ENCODE results near the gene ADARB2. TPM values are rescaled to one million over a fixed set of nuclear protein-coding genes. Genes with fewer than 3 reads are reported as not detected.

The ADARB2 gene
- total and polyA plus RNA-seq, 10 of the 15 experiments (the other 5 are each of a cell fraction or from before 2014, with no cell fraction given): 0.02 to 4.1 (median 0.76) TPM

- TF ChIP-seq NR2C2 (IDR thresholded peaks at IDR 0.05; ENCODE audit: borderline replicate concordance, control insufficient read depth, insufficient read length, low read depth): no peak
- no peak for TF ChIP-seq ZSCAN29 (IDR thresholded peaks at IDR 0.05)
- no peak for TF ChIP-seq HCFC1 (IDR thresholded peaks at IDR 0.05; ENCODE audit: low read length)
Measured at GRCh38 chr10:1737222-1738061, at the start of gene ADARB2 (continued).

DNA sequence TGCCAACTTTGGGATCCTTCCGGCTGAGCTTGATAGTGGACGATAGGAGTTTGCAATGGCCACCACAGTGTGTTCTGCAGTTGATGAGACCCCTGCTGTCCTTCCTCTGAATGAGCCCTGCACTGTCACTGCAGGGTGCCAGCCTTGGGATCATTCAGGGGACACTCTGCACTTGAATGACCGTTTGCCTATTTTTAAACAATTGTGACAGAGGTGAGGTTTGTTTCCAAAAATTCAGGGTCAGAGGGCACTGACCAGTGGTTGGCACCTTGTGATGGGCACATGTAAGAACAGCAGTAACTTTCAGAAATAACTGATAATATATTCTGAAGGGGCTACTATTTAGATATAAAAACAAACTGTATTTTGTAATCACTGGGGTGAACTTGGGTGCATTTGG is 48.5 kb upstream of the ADARB2 start:
- 20% methylated on average over 3 of the region's 3 CpGs for WGBS (ENCODE audit: insufficient coverage, insufficient replicate concordance, low lambda C conversion rate, missing lambda C conversion rate)
- in situ Hi-C loops (cut with MboI): no loop called here

DNA sequence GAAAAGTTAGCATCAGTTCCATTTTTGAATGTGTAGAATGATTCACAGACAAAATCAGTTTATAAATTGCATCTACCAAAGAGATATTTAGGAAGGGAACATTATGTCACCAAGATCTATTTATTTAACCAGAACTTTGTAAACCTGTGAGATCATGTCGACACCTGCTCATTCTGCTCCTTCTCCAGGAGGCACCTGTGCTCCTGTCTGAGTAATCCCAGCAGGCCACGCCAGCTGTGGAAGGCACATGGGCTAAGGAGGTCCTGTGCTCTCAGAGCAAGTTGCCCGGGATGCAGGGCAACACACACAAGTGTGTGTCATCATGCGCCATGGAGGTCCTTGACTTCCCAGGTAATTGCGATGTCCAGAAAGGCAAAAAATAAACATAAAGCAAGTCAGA is 45.5 kb upstream of the ADARB2 start:
- FAIRE-seq (no peak), DNase-seq (ENCODE audit: low read depth, low spot score) (no peak), ATAC-seq (no peak)
- Histone ChIP-seq H3K79me2 (ENCODE audit: control insufficient read depth, insufficient read depth, low read length) (no peaks in the 10 kb centered on the region), H3K9ac (ENCODE audit: control insufficient read depth, insufficient read depth, low read length) (no peak overlapping the region), H3K27me3 (replicated peaks in 1 of 2; ENCODE audit: control insufficient read depth in 2 of 2, insufficient read depth in 2 of 2, low read length in 1 of 2) (no peaks in the 10 kb centered on the region; a peak in 1 of 4 replicates), H3K36me3 (ENCODE audit: control insufficient read depth in 2 of 2, insufficient read depth in 2 of 2, low read length in 1 of 2) (no peaks in the 10 kb centered on the region), H3K9me3 (replicated peaks; ENCODE audit: control insufficient read depth, insufficient read depth, low read length) (no peaks in the 10 kb centered on the region; the same call in 2 of the 3 replicates), H3K4me1 (ENCODE audit: control insufficient read depth, insufficient read depth, low read length) (no peaks in the 10 kb centered on the region), H3K27ac (ENCODE audit: control insufficient read depth, insufficient read depth) (no peak overlapping the region), H2AFZ (ENCODE audit: control insufficient read depth, low read depth, low read length) (no peak overlapping the region), H3K4me2 (ENCODE audit: control insufficient read depth, insufficient read depth) (no peak overlapping the region), H4K20me1 (ENCODE audit: control insufficient read depth, insufficient read depth) (no peaks in the 10 kb centered on the region), H3K4me3 (no peak overlapping the region)
- SMC1A ChIA-PET (ENCODE audit: uncharacterized antibody, unreplicated experiment): no interaction called here
- no TSS peak for BruUV-seq (replicated peaks)
- in situ Hi-C loops (cut with MboI): no loop called here
- RAD21 ChIA-PET (ENCODE audit: unreplicated experiment): no interaction called here
- 71% methylated on average over 5 of the region's 5 CpGs for WGBS (ENCODE audit: insufficient coverage, insufficient replicate concordance, low lambda C conversion rate, missing lambda C conversion rate)
- POLR2A ChIA-PET: no interaction called here
- intact Hi-C loops (cut with micrococcal nuclease; ENCODE audit: unreplicated experiment): no loop called here
- CTCF ChIA-PET: no interaction called here
- TF ChIP-seq HDGF (IDR thresholded peaks at IDR 0.05) (no peak), ZZZ3 (IDR thresholded peaks at IDR 0.05; ENCODE audit: control insufficient read depth, insufficient read length, low read depth) (no peak), PML (IDR thresholded peaks at IDR 0.05; ENCODE audit: low read length) (no peak), CHD1 (IDR thresholded peaks at IDR 0.05; ENCODE audit: low read depth, low read length) (no peak), NFYB (IDR thresholded peaks at IDR 0.05; ENCODE audit: insufficient read depth, low read depth, low read length) (no peak), ZSCAN29 (IDR thresholded peaks at IDR 0.05) (no peak), CEBPB (IDR thresholded peaks at IDR 0.05; ENCODE audit: borderline replicate concordance in 1 of 2, low read depth in 2 of 2, low read length in 2 of 2) (no peak), ESRRA (IDR thresholded peaks at IDR 0.05; ENCODE audit: low read length) (no peak), TBL1XR1 (IDR thresholded peaks at IDR 0.05; ENCODE audit: low read depth, low read length) (no peak), CBFB (IDR thresholded peaks at IDR 0.05; ENCODE audit: low read depth) (no peak), NBN (IDR thresholded peaks at IDR 0.05) (no peak), YY1 (IDR thresholded peaks at IDR 0.05; ENCODE audit: low read depth, low read length) (no peak)

More for the DNA sequence above, 48.5 kb upstream of the ADARB2 start:
- POLR2A ChIA-PET: no interaction called here
- H3K4me3 ChIP-seq: no peak overlapping the region
- no peak overlapping the region for H3K9ac ChIP-seq (ENCODE audit: control insufficient read depth, insufficient read depth, low read length)
- H3K36me3 ChIP-seq (ENCODE audit: control insufficient read depth in 2 of 2, insufficient read depth in 2 of 2, low read length in 1 of 2): no peaks in the 10 kb centered on the region
- no peaks in the 10 kb centered on the region for H4K20me1 ChIP-seq (ENCODE audit: control insufficient read depth, insufficient read depth)
- no peak for FAIRE-seq
- SMC1A ChIA-PET (ENCODE audit: uncharacterized antibody, unreplicated experiment): no interaction called here
- no peaks in the 10 kb centered on the region for H3K79me2 ChIP-seq (ENCODE audit: control insufficient read depth, insufficient read depth, low read length)
- no peak overlapping the region for H3K27ac ChIP-seq (ENCODE audit: control insufficient read depth, insufficient read depth)
- TF ChIP-seq EED (IDR thresholded peaks at IDR 0.05; ENCODE audit: low read depth): no peak
- no peak for TF ChIP-seq TCF7 (IDR thresholded peaks at IDR 0.05; ENCODE audit: borderline replicate concordance)
- no peak for TF ChIP-seq ETV6 (conservative IDR thresholded peaks at IDR 0.05 in 1 of 2, IDR thresholded peaks at IDR 0.05 in 1 of 2; ENCODE audit: borderline replicate concordance in 1 of 2, low read depth in 1 of 2)
- no peak for TF ChIP-seq KAT2A (conservative IDR thresholded peaks at IDR 0.05; ENCODE audit: control insufficient read depth, low read depth, low read length)
- TF ChIP-seq CREB1 (IDR thresholded peaks at IDR 0.05; ENCODE audit: low read depth): no peak
- CTCF ChIA-PET: no interaction called here
- H2AFZ ChIP-seq (ENCODE audit: control insufficient read depth, low read depth, low read length): no peak overlapping the region
- intact Hi-C loops (cut with micrococcal nuclease; ENCODE audit: unreplicated experiment): no loop called here
- H3K4me2 ChIP-seq (ENCODE audit: control insufficient read depth, insufficient read depth): no peak overlapping the region
- H3K9me3 ChIP-seq (replicated peaks; ENCODE audit: control insufficient read depth, insufficient read depth, low read length): no peaks in the 10 kb centered on the region
- no peak for DNase-seq (ENCODE audit: low read depth, low spot score)
- RAD21 ChIA-PET (ENCODE audit: unreplicated experiment): no interaction called here
- H3K4me1 ChIP-seq (ENCODE audit: control insufficient read depth, insufficient read depth, low read length): no peaks in the 10 kb centered on the region
- no peak for ATAC-seq
- BruUV-seq (replicated peaks): no TSS peak
- no peaks in the 10 kb centered on the region for H3K27me3 ChIP-seq (replicated peaks in 1 of 2; ENCODE audit: control insufficient read depth in 2 of 2, insufficient read depth in 2 of 2, low read length in 1 of 2)

All from GM12878 (cell line).